HepG2 (cell line): ENCODE data around the gene ZMPSTE24. TPM values are rescaled to one million over a fixed set of nuclear protein-coding genes. Genes with fewer than 3 reads are reported as not detected.

Source experiments
- AKAP8 ChIP-seq: sonication (generic); formaldehyde crosslinking; IDR thresholded peaks from 2 replicates; pipeline ENCODE4 v1.5.1; 2020; ENCODE audit warnings: mild to moderate bottlenecking, missing genetic modification reagents
- FOXK1 ChIP-seq: sonication (generic); formaldehyde crosslinking; IDR thresholded peaks from 2 replicates; pipeline ENCODE4 v1.4.0; 2020; ENCODE audit warnings: low read depth, missing genetic modification reagents, borderline replicate concordance
- NFYB ChIP-seq: sonication (generic); formaldehyde crosslinking; IDR thresholded peaks from 2 replicates; pipeline ENCODE4 v1.4.0; 2020; ENCODE audit warnings: missing genetic modification reagents
- NFYC ChIP-seq: IDR thresholded peaks from 2 replicates; pipeline ENCODE4 v1.6.1; 2016; ENCODE audit warnings: missing genetic modification reagents, missing compliant biosample characterization
- SMAD1 ChIP-seq: sonication (generic); formaldehyde crosslinking; IDR thresholded peaks from 2 replicates; pipeline ENCODE4 v1.4.0; 2020; ENCODE audit warnings: missing genetic modification reagents, low read depth, mild to moderate bottlenecking, borderline replicate concordance
- ZNF20 ChIP-seq: sonication (generic); formaldehyde crosslinking; IDR thresholded peaks from 2 replicates; pipeline ENCODE4 v1.4.0; 2020; ENCODE audit warnings: mild to moderate bottlenecking, moderate library complexity, missing genetic modification reagents
- ZNF296 ChIP-seq: sonication (generic); formaldehyde crosslinking; conservative IDR thresholded peaks from 2 replicates; pipeline ENCODE4 v1.5.0; 2020; ENCODE audit warnings: mild to moderate bottlenecking, missing genetic modification reagents
- ZNF34 ChIP-seq: sonication (generic); formaldehyde crosslinking; IDR thresholded peaks from 2 replicates; pipeline ENCODE4 v1.4.0; 2020; ENCODE audit warnings: mild to moderate bottlenecking, missing genetic modification reagents, borderline replicate concordance
- ZNF552 ChIP-seq: sonication (generic); formaldehyde crosslinking; IDR thresholded peaks from 2 replicates; pipeline ENCODE4 v1.9.0; 2022; ENCODE audit warnings: missing genetic modification reagents, mild to moderate bottlenecking, borderline replicate concordance
- ZSCAN21 ChIP-seq: sonication (generic); formaldehyde crosslinking; IDR thresholded peaks from 2 replicates; pipeline ENCODE4 v1.8.0; 2022; ENCODE audit warnings: mild to moderate bottlenecking, missing genetic modification reagents, moderate library complexity, borderline replicate concordance
- polyA plus RNA-seq, 8 experiments: library from polyadenylated mRNA; depleted of rRNA in 3 of 8; stranded (reverse) in 7 of 8; unstranded in 1 of 8; fragments of >200 nt; fragmentation: Illumina TruSeq in 4 of 8; extraction: Trizol in 4 of 8; gene quantifications; 2 replicates each; pipeline versions ENCODE4 v1.2.1 to v1.2.3, GENCODE V29; 2011 to 2016; ENCODE audit warnings: low read depth in 4 of 8, missing spikeins in 1 of 8, mixed read lengths in 1 of 8; ENCODE audit not compliant: insufficient read depth in 1 of 8
- total RNA-seq, 5 experiments: library from RNA; depleted of rRNA; stranded (reverse); fragments of >200 nt; fragmentation: Illumina TruSeq; extraction: Trizol; gene quantifications; 2 replicates each; pipeline ENCODE4 v1.2.3, GENCODE V29; 2016; ENCODE audit warnings: low read depth in 1 of 5
- TF ChIP-seq, protein P1 (sequence below): sonication (generic); formaldehyde crosslinking; conservative IDR thresholded peaks from 2 replicates; pipeline ENCODE4 v1.5.0; 2020; ENCODE audit warnings: missing genetic modification reagents
- TF ChIP-seq, protein P2 (sequence below): sonication (generic); formaldehyde crosslinking; IDR thresholded peaks from 2 replicates; pipeline ENCODE4 v1.4.0; 2020; ENCODE audit warnings: missing genetic modification reagents, mild to moderate bottlenecking, borderline replicate concordance

The ZMPSTE24 gene
- total and polyA plus RNA-seq, 2 of the 13 experiments (the other 11 are each of a cell fraction or from before 2014, with no cell fraction given), result 13.6 to 60.2 TPM

DNA sequence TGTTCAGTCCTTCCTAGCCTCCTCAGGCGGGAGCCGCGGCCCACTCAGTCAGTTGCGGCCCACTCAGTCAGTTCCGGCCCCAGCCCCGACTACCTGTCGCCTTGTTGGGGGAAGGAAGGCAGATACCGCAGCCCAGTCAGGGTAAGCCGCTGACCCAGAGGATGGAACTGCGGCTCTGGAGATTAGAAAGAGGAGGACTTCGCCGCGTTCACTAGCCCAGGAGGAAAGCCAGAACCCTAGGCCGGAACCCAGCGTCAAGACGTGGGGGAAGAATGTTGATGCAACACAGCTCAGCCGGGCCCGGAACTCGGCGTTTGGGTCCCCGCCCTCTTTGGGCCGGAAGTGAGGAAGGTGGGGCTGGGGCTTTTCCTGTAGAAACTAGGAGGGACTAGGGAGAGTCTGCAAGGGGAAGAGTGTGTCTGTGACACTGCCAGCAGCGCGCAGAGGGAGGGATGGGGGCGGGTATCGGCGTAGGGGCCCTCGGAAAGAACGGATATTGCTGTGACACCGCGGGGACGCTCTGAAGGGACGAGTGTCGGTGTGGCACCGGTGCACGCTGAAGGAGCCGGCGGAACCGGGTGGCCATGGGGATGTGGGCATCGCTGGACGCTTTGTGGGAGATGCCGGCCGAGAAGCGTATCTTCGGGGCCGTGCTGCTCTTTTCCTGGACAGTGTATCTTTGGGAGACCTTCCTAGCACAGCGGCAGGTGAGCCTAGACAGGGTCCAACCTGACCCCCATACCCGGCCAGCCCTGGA, at the start of gene ZMPSTE24 (continued):
- TF ChIP-seq ZSCAN21 (peak; percentile 54; the same call in 1 of the 2 replicates), FOXK1 (CRISPR knock-in tag) (peak; percentile 95; the same call in 1 of the 2 replicates), ZNF296 (CRISPR knock-in tag) (peak; percentile 33; the same call in 1 of the 2 replicates), SMAD1 (CRISPR knock-in tag) (peak; percentile 86), ZNF34 (CRISPR knock-in tag) (peak; percentile 99), ZNF552 (CRISPR knock-in tag) (peak; percentile 78), ZNF20 (no peak), AKAP8 (CRISPR knock-in tag) (no peak; the same call in 1 of the 2 replicates), NFYC (no peak), NFYB (CRISPR knock-in tag) (peak; percentile 42; the same call in 1 of the 2 replicates)
- TF ChIP-seq, protein P1, sequence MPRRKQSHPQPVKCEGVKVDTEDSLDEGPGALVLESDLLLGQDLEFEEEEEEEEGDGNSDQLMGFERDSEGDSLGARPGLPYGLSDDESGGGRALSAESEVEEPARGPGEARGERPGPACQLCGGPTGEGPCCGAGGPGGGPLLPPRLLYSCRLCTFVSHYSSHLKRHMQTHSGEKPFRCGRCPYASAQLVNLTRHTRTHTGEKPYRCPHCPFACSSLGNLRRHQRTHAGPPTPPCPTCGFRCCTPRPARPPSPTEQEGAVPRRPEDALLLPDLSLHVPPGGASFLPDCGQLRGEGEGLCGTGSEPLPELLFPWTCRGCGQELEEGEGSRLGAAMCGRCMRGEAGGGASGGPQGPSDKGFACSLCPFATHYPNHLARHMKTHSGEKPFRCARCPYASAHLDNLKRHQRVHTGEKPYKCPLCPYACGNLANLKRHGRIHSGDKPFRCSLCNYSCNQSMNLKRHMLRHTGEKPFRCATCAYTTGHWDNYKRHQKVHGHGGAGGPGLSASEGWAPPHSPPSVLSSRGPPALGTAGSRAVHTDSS (CRISPR knock-in tag), result no peak
- TF ChIP-seq, protein P2, sequence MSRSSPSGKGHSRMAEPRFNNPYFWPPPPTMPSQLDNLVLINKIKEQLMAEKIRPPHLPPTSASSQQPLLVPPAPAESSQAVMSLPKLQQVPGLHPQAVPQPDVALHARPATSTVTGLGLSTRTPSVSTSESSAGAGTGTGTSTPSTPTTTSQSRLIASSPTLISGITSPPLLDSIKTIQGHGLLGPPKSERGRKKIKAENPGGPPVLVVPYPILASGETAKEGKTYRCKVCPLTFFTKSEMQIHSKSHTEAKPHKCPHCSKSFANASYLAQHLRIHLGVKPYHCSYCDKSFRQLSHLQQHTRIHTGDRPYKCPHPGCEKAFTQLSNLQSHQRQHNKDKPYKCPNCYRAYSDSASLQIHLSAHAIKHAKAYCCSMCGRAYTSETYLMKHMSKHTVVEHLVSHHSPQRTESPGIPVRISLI (CRISPR knock-in tag), result 0 out of 2 replicates have a peak, but pooled peaks have one; percentile 46
